ENCODE results near the gene CLTCL1.

DNA sequence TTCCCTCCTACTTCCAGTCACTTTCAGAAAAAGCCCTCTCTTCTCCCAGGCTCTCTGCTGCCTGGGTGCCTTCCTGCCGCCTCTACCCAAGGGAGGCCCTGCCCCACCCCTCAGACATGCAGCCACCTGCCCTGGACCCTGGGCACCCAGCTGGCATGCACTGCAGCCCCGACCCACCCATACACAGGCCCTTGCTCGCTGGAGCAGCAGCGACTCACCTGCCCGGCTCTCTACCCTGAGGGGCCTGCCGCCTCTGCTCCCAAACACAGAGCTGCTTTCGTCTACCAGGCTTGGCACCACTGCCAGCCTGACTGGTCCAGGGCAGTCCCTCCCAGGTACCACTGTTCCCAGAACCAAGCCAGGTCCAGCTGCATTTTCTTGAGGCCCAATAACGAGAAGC, 161.6 kb downstream of the CLTCL1 start:
- no peak for TF ChIP-seq POLR2A (IDR thresholded peaks at IDR 0.05)
- TF ChIP-seq, protein P1, sequence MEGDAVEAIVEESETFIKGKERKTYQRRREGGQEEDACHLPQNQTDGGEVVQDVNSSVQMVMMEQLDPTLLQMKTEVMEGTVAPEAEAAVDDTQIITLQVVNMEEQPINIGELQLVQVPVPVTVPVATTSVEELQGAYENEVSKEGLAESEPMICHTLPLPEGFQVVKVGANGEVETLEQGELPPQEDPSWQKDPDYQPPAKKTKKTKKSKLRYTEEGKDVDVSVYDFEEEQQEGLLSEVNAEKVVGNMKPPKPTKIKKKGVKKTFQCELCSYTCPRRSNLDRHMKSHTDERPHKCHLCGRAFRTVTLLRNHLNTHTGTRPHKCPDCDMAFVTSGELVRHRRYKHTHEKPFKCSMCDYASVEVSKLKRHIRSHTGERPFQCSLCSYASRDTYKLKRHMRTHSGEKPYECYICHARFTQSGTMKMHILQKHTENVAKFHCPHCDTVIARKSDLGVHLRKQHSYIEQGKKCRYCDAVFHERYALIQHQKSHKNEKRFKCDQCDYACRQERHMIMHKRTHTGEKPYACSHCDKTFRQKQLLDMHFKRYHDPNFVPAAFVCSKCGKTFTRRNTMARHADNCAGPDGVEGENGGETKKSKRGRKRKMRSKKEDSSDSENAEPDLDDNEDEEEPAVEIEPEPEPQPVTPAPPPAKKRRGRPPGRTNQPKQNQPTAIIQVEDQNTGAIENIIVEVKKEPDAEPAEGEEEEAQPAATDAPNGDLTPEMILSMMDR (IDR thresholded peaks at IDR 0.05) = no peak
